Hematopoietic multipotent progenitor cell treated with erythropoietin and hydrocortisone succinate and interleukin-3 and kit ligand, for 6 days (in vitro differentiated cells): ENCODE measurements around the gene CLDN8.
A peak's percentile ranks its signal among the peaks of the same experiment; 100 is the strongest.

Experiments
- DNase-seq: peaks from one replicate; pipeline ENCODE4 v3.0.0-alpha.2; 2015

CLDN8 gene

DNA sequence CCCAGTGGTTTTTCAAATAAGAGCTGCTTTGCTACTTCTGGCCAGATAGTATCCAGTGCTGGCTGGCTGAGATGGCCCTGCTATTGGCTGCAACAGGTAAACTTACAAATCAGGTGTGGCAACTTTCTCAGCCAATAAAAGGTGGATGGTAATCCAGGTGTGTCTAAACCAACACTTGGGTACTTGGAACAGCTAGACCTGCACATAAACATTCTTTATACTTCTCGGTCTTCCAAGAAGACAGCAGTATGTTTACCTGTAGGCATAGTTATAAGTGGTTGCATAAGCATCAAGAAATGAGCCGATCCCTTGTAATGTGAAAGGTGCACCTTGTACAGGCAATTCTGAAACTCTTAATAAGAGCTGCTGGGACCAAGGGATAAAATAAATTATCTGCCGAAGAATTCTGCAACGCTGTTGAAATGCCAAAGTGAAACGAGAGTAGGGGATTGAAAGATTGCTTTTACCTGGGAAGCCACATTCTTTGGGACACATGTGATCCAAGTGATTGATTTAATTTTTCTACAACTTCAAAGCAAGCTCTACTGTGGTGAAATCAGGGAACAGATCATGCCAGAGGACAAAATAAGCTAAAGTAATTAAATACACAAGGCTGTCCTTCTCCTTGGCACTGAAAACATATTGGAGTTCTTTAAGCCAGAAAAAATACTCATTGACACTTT lies at the start of gene CLDN8:
CLDN8 (minus strand) TSS at position 57 of the 683 bp plus-strand sequence. CDS start 172 bp downstream, outside the sequence.
- no peak for DNase-seq

GRCh38 chr21:30257773-30258172 lies 41.9 kb upstream of the CLDN8 start:
- peak; percentile 46 for DNase-seq

GRCh38 chr21:30256100-30256499 lies 40.2 kb upstream of the CLDN8 start:
- no peak for DNase-seq

GRCh38 chr21:30255679-30256078 lies 39.8 kb upstream of the CLDN8 start:
- no peak for DNase-seq

DNA sequence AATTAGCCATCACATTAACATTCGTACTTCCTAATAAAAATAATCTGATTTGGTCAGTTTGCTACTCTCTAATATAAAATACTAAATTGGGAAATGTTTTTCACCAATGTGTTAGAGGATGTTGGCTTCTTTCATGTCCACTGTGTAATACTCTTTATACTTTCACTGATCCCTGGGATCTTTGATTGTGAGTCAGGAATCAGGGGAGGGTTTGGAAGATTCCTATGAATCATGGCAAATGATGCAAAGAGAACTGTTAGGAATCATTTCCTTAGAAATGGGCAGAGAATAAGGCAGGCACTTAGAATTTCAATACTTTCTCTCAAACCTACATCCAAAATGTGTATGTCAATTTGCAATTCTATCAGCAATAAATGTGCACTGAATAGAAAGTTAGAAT lies 35.9 kb upstream of the CLDN8 start:
- no peak for DNase-seq

GRCh38 chr21:30249936-30250335 lies 34.0 kb upstream of the CLDN8 start:
- DNase-seq = no peak

- no peak for DNase-seq
These were observed 32.9 kb upstream of the CLDN8 start for GRCh38 chr21:30248844-30249243.

GRCh38 chr21:30245061-30245460 lies 29.2 kb upstream of the CLDN8 start:
- no peak for DNase-seq

GRCh38 chr21:30243691-30244090 lies 27.8 kb upstream of the CLDN8 start:
- DNase-seq = no peak

DNA sequence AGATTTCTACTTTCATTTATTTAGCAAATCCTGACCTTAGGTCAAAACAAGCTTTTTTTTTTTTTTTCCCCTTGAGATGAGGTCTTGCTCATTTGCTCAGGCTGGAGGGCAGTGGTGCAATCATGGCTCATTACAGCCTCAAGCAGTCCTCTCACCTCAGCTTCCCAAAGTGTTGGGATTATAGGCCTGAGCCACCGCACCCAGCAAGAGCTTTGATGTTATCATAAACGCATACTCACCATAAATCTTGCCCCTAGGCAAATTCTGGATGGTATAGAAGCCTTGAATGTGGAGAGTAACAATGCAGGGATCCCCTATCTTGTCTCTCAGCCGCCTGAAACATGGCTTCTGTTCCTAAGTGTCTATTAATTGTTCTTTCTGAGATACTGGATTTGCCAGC lies 24.8 kb upstream of the CLDN8 start:
- DNase-seq = no peak

GRCh38 chr21:30238168-30238567 lies 22.3 kb upstream of the CLDN8 start:
- DNase-seq = no peak

GRCh38 chr21:30234643-30235042 lies 18.7 kb upstream of the CLDN8 start:
- DNase-seq = no peak

DNA sequence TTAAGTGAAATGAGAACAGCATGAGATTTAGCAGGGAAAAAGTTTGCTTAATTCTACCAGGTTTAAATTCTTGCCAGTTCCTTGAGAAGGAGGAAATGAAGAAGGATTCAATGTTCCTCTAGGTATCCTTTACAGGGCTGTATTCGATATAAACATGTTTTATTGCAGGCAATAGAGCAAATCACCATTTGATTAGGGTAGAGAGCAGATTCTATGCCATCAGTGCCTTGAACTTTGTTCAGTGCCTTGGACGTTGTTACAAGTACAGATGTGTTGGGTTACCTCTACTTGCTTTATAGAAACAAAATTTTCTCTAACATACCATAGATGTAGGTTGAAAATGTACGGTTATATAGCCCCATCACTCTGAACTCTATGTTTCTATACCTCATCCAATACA lies 18.2 kb upstream of the CLDN8 start:
- DNase-seq = no peak

- DNase-seq = no peak
These were observed 17.5 kb upstream of the CLDN8 start for GRCh38 chr21:30233228-30234020.

DNA sequence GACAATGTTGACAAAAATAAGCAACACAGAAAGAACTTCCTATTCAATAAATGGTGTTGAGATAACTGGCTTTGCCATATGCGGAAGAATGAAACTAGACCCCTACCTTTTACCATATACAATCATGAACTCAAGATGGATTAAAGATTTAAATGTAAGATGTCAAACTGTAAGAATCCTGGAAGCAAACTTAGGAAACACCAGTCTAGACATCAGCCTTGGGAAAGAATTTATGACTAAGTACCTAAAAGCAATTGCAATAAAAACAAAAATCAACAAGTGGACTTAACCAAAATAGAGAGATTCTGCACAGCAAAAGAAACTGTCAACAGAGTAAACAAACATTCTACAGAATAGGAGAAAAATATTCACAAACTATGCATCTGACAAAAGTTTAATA lies 16.1 kb upstream of the CLDN8 start:
- no peak for DNase-seq

- peak; percentile 77 for DNase-seq
These were observed 11.9 kb upstream of the CLDN8 start for GRCh38 chr21:30227633-30228404.

DNA sequence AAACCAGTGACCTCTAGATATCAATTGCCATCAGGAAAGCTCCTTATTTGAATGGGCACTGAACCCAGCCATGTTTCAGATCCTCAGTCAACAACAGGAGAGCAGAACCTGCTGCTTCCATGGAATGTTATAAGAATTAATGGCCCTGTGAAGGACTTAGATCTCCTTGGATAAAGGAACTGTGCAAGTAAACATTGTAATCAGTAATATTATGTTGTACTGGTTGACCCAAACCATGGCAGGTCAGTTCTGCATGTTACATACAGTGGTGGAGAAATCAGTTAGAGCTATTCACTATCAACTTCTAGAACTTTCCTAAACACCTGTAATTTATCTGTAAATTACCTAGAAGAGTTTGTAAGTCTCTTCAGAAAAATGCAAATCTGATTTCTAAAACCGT lies 11.2 kb upstream of the CLDN8 start:
- DNase-seq = peak; percentile 1

GRCh38 chr21:30223596-30223995 lies 7.7 kb upstream of the CLDN8 start:
- DNase-seq = no peak

DNA sequence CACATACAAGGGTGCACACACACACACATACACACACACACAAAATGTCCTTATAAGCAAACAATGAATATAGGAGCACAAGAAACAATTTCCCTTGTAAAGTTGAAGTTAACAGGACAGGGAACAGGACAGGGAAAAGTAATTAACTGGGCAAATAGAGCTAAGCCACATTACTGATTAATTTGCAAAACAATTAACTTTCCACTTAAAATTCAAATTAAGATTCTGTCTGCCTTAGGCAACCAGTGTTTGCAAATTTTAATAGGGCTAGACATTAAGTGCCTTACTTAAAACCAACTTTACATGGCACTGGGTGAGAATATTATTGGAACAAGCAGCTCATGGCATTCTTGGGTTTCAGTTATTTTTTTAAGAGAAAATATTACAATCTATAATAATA lies 6.8 kb upstream of the CLDN8 start:
- DNase-seq = no peak

GRCh38 chr21:30211071-30211470 lies 4.8 kb downstream of the CLDN8 start:
- DNase-seq = no peak

DNA sequence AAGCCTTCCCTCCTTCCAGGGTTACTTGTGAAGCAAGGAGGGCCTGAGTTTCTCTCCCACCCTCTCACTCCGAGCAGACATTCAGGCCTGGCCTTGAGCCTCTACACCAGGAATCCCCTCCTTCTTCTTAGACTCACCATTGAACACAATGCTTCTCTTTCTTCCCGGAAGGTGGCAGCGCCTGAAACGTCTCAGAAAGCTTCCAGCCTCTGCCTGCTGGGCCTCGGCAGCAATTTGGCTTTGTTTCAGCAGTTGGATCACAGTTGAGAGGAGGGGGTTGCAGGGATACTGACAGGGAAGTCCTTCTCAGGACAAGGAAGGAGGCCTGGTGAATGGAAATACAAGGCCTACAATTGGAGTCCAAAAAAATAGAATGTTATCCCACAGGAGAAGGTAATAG lies 6.3 kb downstream of the CLDN8 start:
- DNase-seq = no peak

GRCh38 chr21:30207252-30207579 lies 8.7 kb downstream of the CLDN8 start:
- no peak for DNase-seq

- DNase-seq = no peak
These were observed 9.2 kb downstream of the CLDN8 start for GRCh38 chr21:30206551-30207251.
